Measurements from ENCODE around the gene SLC35A5. TPM values are rescaled to one million over a fixed set of nuclear protein-coding genes. Genes with fewer than 3 reads are reported as not detected.

Gene SLC35A5
- total RNA-seq, 1 experiment from 2014 or later = 37.8 TPM

GRCh38 chr3:112597945-112598344, 36.1 kb downstream of the SLC35A5 start:
- BruUV-seq (replicated peaks) = no TSS peak
- intact Hi-C loops (cut with micrococcal nuclease; ENCODE audit: unreplicated experiment) = no loop called here
- H3K36me3 ChIP-seq (ENCODE audit: control insufficient read depth, insufficient read depth, low read length) = no peaks in the 10 kb centered on the region
- DNase-seq (ENCODE audit: low read depth, low spot score) (no peak), ATAC-seq (no peak)
- no peak overlapping the region for H3K4me3 ChIP-seq (ENCODE audit: low read depth in 2 of 2, low read length in 2 of 2)
- H3K27ac ChIP-seq (ENCODE audit: low read length) = no peak overlapping the region
- ChIA-PET POLR2A (no interaction called here), CTCF (no interaction called here)
- H3K4me1 ChIP-seq (ENCODE audit: control insufficient read depth, insufficient read depth, low read length) = no peaks in the 10 kb centered on the region
- in situ Hi-C loops (cut with HindIII; ENCODE audit: low pct_unique_long_range_greater_than_20kb, low sequenced_read_pairs) = no loop called here
- no peaks in the 10 kb centered on the region for H3K9me3 ChIP-seq (ENCODE audit: control insufficient read depth, insufficient read depth, low read depth, low read length)
- no peaks in the 10 kb centered on the region; the same call in 1 of the 2 replicates for H3K27me3 ChIP-seq (ENCODE audit: control insufficient read depth, insufficient read depth, low read length)
- TF ChIP-seq POLR2AphosphoS5 (IDR thresholded peaks at IDR 0.05; ENCODE audit: low read depth, low read length) (no peak), SIN3A (IDR thresholded peaks at IDR 0.05; ENCODE audit: borderline replicate concordance, insufficient read depth, low read depth, low read length) (no peak), REST (IDR thresholded peaks at IDR 0.05; ENCODE audit: insufficient read depth in 1 of 2, low read depth in 2 of 2, low read length in 1 of 2) (no peak), CTCF (IDR thresholded peaks at IDR 0.05) (no peak), TCF7L2 (IDR thresholded peaks at IDR 0.05; ENCODE audit: low read depth, low read length) (no peak)

GRCh38 chr3:112598731-112599130, 36.9 kb downstream of the SLC35A5 start:
- no peak for ATAC-seq
- no peak overlapping the region for H3K4me3 ChIP-seq (ENCODE audit: low read depth in 2 of 2, low read length in 2 of 2)
- H3K27me3 ChIP-seq (ENCODE audit: control insufficient read depth, insufficient read depth, low read length) = no peaks in the 10 kb centered on the region; the same call in 1 of the 2 replicates
- ChIA-PET POLR2A (no interaction called here), CTCF (no interaction called here)
- no peaks in the 10 kb centered on the region for H3K4me1 ChIP-seq (ENCODE audit: control insufficient read depth, insufficient read depth, low read length)
- in situ Hi-C loops (cut with HindIII; ENCODE audit: low pct_unique_long_range_greater_than_20kb, low sequenced_read_pairs) = no loop called here
- intact Hi-C loops (cut with micrococcal nuclease; ENCODE audit: unreplicated experiment) = no loop called here
- H3K9me3 ChIP-seq (ENCODE audit: control insufficient read depth, insufficient read depth, low read depth, low read length) = no peaks in the 10 kb centered on the region
- no peak overlapping the region for H3K27ac ChIP-seq (ENCODE audit: low read length)
- DNase-seq (ENCODE audit: low read depth, low spot score) = no peak
- TF ChIP-seq CTCF (IDR thresholded peaks at IDR 0.05) (no peak), TCF7L2 (IDR thresholded peaks at IDR 0.05; ENCODE audit: low read depth, low read length) (no peak)
- no peaks in the 10 kb centered on the region for H3K36me3 ChIP-seq (ENCODE audit: control insufficient read depth, insufficient read depth, low read length)
- no TSS peak for BruUV-seq (replicated peaks)
